B cell (primary cell): Measurements from ENCODE around the gene INSR.

Experiments used
- CTCF ChIP-seq: fragments of 200-600 bp; IDR thresholded peaks from one replicate; pipeline ENCODE4 v1.8.0; 2022; ENCODE audit warnings: antibody characterized with exemption, mild to moderate bottlenecking
- EZH2 ChIP-seq: IDR thresholded peaks from 2 replicates; pipeline ENCODE4 v1.6.1; 2012; ENCODE audit warnings: borderline replicate concordance, low read depth, mild to moderate bottlenecking, moderate library complexity, low read length; ENCODE audit not compliant: insufficient read depth, poor library complexity, severe bottlenecking

DNA sequence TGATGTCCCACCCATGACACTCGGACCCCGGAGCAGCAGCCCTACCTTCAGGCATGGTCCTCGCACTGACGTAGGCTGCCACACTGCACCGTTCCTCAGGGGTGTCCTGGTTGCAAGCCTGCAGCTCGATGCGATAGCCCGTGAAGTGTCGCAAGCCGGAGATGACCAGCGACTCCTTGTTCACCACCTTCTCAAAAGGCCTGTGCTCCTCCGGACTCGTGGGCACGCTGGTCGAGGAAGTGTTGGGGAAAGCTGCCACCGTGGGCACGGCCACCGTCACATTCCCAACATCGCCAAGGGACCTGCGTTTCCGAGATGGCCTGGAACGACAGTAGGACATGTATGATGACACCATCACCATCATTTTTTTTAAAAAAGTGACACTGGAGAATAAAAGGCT is 151.4 kb downstream of the INSR start:
- no peak for TF ChIP-seq EZH2
- no peak for TF ChIP-seq CTCF
